Lower leg skin (tissue), 3 donors: Measurements from ENCODE around the gene SLC26A9.

ENCODE experiments used
- CTCF ChIP-seq, 3 donors: fragments of 450-650 bp; IDR thresholded peaks; one replicate each; pipeline ENCODE4 v1.5.1; 2016; ENCODE audit warnings: antibody characterized with exemption in 3 of 3, mild to moderate bottlenecking in 3 of 3, moderate library complexity in 2 of 3
- POLR2A ChIP-seq, 2 donors: fragments of 450-650 bp; IDR thresholded peaks; one replicate each; pipeline ENCODE4 v1.6.1; 2016 to 2017; ENCODE audit warnings: antibody characterized with exemption in 2 of 2, mild to moderate bottlenecking in 1 of 2, moderate library complexity in 1 of 2

- TF ChIP-seq CTCF (IDR thresholded peaks at IDR 0.05) (no peak), POLR2A (IDR thresholded peaks at IDR 0.05) (no peak)
Observed at GRCh38 chr1:205879974-205880373, 63.3 kb downstream of the SLC26A9 start.
